Gastrocnemius medialis (tissue), 4 donors: ENCODE data around the gene NFIC.

Experiments
- CTCF ChIP-seq, 5 experiments: fragments of 450-650 bp in 3 of 5; fragments of 200-600 bp in 2 of 5; sonication (generic) in 2 of 5; IDR thresholded peaks in 4 of 5; conservative IDR thresholded peaks in 1 of 5; 1 replicate in 4 of 5; 2 replicates in 1 of 5; pipeline ENCODE4 v1.5.1; 2016 to 2019; ENCODE audit warnings: antibody characterized with exemption in 5 of 5, mild to moderate bottlenecking in 3 of 5, moderate library complexity in 3 of 5
- POLR2A ChIP-seq, 2 donors: fragments of 450-650 bp; IDR thresholded peaks; one replicate each; pipeline ENCODE4 v1.6.1; 2017; ENCODE audit warnings: antibody characterized with exemption in 2 of 2, mild to moderate bottlenecking in 2 of 2, moderate library complexity in 2 of 2

GRCh38 chr19:3359919-3360420, 6.4 kb upstream of the NFIC start:
- TF ChIP-seq CTCF (IDR thresholded peaks at IDR 0.05 in 4 of 5, conservative IDR thresholded peaks at IDR 0.05 in 1 of 5) (no peak), POLR2A (IDR thresholded peaks at IDR 0.05) (no peak)
